Measurements from ENCODE around the gene KNCN. TPM values are rescaled to one million over a fixed set of nuclear protein-coding genes. Genes with fewer than 3 reads are reported as not detected.

KNCN gene
- total RNA-seq, 1 experiment from 2014 or later: not detected

GRCh38 chr1:46537651-46538050, 13.8 kb downstream of the KNCN start (continued):
- TF ChIP-seq ARID4B (CRISPR knock-in tag; IDR thresholded peaks at IDR 0.05; ENCODE audit: borderline replicate concordance) (no peak), TEAD1 (CRISPR knock-in tag; IDR thresholded peaks at IDR 0.05) (no peak), ZNF416 (CRISPR knock-in tag; IDR thresholded peaks at IDR 0.05) (no peak), KAT7 (CRISPR knock-in tag; IDR thresholded peaks at IDR 0.05; ENCODE audit: borderline replicate concordance) (no peak), GTF2I (CRISPR knock-in tag; conservative IDR thresholded peaks at IDR 0.05) (no peak), ZNF512 (CRISPR knock-in tag; IDR thresholded peaks at IDR 0.05; ENCODE audit: borderline replicate concordance) (no peak), RELA (CRISPR knock-in tag; IDR thresholded peaks at IDR 0.05; ENCODE audit: borderline replicate concordance) (no peak), AR (CRISPR knock-in tag; IDR thresholded peaks at IDR 0.05) (no peak)

GRCh38 chr1:46536527-46536926, 14.9 kb downstream of the KNCN start:
- Mint-ChIP-seq H3K4me1 (peaks cover 2% of the 10 kb centered on the region), H3K36me3 (no peaks in the 10 kb centered on the region), H3K4me3 (no peak overlapping the region), H3K9me3 (peaks cover 7% of the 10 kb centered on the region; the same call in 1 of the 2 replicates), H3K27ac (no peak overlapping the region), H3K27me3 (ENCODE audit: low read depth) (peaks cover 87% of the 10 kb centered on the region)
- ChIA-PET CTCF (interaction anchor here (1.4 to 4.3 kb wide), 4 partner anchors 66 to 189 kb away, joined by 4 to 69 read pairs (median 17); no protein-coding TSS in a partner anchor), POLR2A (no interaction called here)
- no peak for ATAC-seq
- no peak for DNase-seq (ENCODE audit: low spot score)
- TF ChIP-seq NR1H2 (CRISPR knock-in tag; IDR thresholded peaks at IDR 0.05) (no peak), MYBL2 (CRISPR knock-in tag; IDR thresholded peaks at IDR 0.05) (no peak), ZNF425 (CRISPR knock-in tag; conservative IDR thresholded peaks at IDR 0.05) (no peak), ZNF138 (CRISPR knock-in tag; conservative IDR thresholded peaks at IDR 0.05) (no peak), ZNF281 (CRISPR knock-in tag; IDR thresholded peaks at IDR 0.05) (no peak), ATF6 (CRISPR knock-in tag; IDR thresholded peaks at IDR 0.05) (no peak), MLX (CRISPR knock-in tag; IDR thresholded peaks at IDR 0.05) (no peak), IRF2 (CRISPR knock-in tag; IDR thresholded peaks at IDR 0.05; ENCODE audit: borderline replicate concordance, low read depth) (no peak), KAT7 (CRISPR knock-in tag; IDR thresholded peaks at IDR 0.05; ENCODE audit: borderline replicate concordance) (no peak), FOXP1 (CRISPR knock-in tag; IDR thresholded peaks at IDR 0.05; ENCODE audit: borderline replicate concordance) (no peak)

Data from WTC11 (cell line).